Measurements from ENCODE around the gene KRTAP10-12. TPM values are rescaled to one million over a fixed set of nuclear protein-coding genes. Genes with fewer than 3 reads are reported as not detected.

Gene KRTAP10-12
- total and polyA plus RNA-seq, 4 donors: not detected

DNA sequence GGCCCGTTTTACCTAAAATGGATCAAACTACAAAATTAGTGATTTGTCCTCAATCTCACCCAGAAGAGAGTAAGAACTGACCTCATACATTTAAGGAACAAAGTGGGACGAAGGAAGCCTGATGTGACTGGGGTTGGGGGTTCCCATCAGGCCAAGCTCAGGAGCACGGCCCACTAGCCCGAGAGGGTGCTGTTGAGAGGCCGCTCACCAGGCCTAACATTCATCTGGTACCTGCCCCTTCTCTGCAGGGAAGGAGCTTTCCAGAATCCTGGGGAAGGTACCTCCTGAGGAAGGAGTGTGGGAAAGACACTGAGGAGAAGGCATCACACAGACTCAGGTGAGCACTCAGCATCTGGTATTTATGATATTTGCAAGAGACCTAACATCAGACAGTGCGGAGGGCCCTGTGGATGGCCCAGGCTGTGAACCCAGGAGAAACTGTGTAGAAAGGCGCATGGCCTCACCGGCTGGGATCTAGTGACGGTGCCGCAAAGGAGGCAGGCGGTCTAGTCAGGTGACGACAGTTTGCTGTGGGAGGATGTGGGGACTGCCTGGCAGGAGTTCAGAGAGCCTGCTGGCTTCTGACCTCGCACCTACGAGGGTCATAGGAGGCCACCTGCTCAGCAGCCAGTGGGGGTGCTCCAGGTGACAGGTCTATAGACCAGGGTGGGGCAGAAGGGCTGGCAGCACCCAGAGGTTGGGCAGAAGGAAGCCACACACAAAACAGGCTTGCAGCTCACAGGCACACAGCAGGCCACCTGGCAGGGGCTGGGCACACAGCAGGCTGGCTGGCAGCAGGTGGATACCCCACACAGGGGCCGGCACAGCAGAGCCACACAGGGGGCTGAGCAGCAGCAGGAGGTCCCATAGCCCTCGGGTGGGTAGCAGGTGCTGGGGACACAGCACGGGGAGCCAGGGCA lies 43.1 kb upstream of the KRTAP10-12 start:
- H3K9me3 ChIP-seq (ENCODE audit: control insufficient read depth in 4 of 4, insufficient read depth in 3 of 4, low read length in 3 of 4): peaks cover 0 to 10% (median 2%) of the 10 kb centered on the region in 4 donors

DNA sequence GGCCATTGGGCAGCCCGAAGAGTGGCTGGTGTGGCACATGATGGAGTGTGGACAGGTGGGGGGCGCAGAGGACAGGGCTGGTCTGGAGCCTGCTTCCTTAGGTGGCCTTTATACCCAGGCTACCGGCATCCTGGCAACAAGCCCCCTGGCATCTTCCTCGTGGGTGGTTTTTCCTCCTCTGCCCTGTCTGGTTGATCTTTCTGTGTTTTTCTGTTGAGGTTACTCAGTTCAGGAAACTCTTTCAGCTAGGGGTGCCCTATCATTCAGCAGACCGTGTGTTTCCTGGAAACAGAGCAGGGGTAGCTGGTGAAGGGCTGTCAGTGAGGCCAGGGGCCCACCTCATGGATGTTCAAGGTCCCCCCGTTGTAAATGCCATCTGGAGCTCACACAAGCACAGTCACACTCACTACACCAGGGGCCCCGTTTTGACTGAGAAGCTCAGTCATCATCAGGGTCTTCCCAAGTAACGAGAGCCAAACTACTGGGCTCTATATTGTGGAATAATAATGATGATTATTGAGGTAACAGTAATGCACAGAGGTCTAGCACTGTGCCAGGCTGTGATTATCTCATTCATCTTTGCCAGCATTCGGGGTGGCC lies 42.3 kb upstream of the KRTAP10-12 start, which contains the start of gene KRTAP12-4:
Gene KRTAP12-4, minus strand, starts transcription at position 84 of the 600 bp plus-strand sequence. Its CDS starts 45 bp downstream, at position 39.
- Histone ChIP-seq H3K27me3 (ENCODE audit: control insufficient read depth in 3 of 3, insufficient read depth in 3 of 3, low read length in 2 of 3) (no peaks in the 10 kb centered on the region), H3K9me3 (ENCODE audit: control insufficient read depth in 4 of 4, insufficient read depth in 3 of 4, low read length in 3 of 4) (peaks cover 0 to 12% (median 2%) of the 10 kb centered on the region in 4 donors), H3K4me1 (ENCODE audit: control insufficient read depth in 5 of 5, insufficient read depth in 5 of 5, low read length in 5 of 5) (peaks cover 0 to 1% (median 0%) of the 10 kb centered on the region in 5 donors), H3K36me3 (ENCODE audit: control insufficient read depth in 4 of 4, insufficient read depth in 4 of 4, low read length in 4 of 4) (no peaks in the 10 kb centered on the region), H3K4me3 (no peak within 1 kb of the TSS), H3K9ac (ENCODE audit: insufficient read depth in 1 of 2, low read length in 2 of 2) (no peak within 1 kb of the TSS), H3K27ac (ENCODE audit: low read depth in 1 of 2, low read length in 1 of 2) (no peak within 1 kb of the TSS)
- ATAC-seq (ENCODE audit: insufficient read depth, low FRiP score) (no peak), DNase-seq (no peak)
- TF ChIP-seq, protein P1, sequence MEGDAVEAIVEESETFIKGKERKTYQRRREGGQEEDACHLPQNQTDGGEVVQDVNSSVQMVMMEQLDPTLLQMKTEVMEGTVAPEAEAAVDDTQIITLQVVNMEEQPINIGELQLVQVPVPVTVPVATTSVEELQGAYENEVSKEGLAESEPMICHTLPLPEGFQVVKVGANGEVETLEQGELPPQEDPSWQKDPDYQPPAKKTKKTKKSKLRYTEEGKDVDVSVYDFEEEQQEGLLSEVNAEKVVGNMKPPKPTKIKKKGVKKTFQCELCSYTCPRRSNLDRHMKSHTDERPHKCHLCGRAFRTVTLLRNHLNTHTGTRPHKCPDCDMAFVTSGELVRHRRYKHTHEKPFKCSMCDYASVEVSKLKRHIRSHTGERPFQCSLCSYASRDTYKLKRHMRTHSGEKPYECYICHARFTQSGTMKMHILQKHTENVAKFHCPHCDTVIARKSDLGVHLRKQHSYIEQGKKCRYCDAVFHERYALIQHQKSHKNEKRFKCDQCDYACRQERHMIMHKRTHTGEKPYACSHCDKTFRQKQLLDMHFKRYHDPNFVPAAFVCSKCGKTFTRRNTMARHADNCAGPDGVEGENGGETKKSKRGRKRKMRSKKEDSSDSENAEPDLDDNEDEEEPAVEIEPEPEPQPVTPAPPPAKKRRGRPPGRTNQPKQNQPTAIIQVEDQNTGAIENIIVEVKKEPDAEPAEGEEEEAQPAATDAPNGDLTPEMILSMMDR (IDR thresholded peaks at IDR 0.05; ENCODE audit: control extremely low read depth, extremely low read depth): no peak
- 66 to 73% methylated on average over 9 of the region's 9 CpGs for WGBS, 2 donors

More for the DNA sequence above, 43.1 kb upstream of the KRTAP10-12 start:
- no peak for ATAC-seq (ENCODE audit: insufficient read depth, low FRiP score)
- no peak overlapping the region for H3K4me3 ChIP-seq
- H3K27me3 ChIP-seq (ENCODE audit: control insufficient read depth in 3 of 3, insufficient read depth in 3 of 3, low read length in 2 of 3): no peaks in the 10 kb centered on the region
- H3K36me3 ChIP-seq (ENCODE audit: control insufficient read depth in 4 of 4, insufficient read depth in 4 of 4, low read length in 4 of 4): no peaks in the 10 kb centered on the region
- TF ChIP-seq, protein P1 (IDR thresholded peaks at IDR 0.05; ENCODE audit: control extremely low read depth, extremely low read depth): no peak
- H3K4me1 ChIP-seq (ENCODE audit: control insufficient read depth in 5 of 5, insufficient read depth in 5 of 5, low read length in 5 of 5): peaks cover 0 to 1% (median 0%) of the 10 kb centered on the region in 5 donors
- no peak for DNase-seq
- H3K9ac ChIP-seq (ENCODE audit: insufficient read depth in 1 of 2, low read length in 2 of 2): no peak overlapping the region
- WGBS, 2 donors: 79 to 86% methylated on average over 17 of the region's 17 CpGs
- no peak overlapping the region for H3K27ac ChIP-seq (ENCODE audit: low read depth in 1 of 2, low read length in 1 of 2)

DNA sequence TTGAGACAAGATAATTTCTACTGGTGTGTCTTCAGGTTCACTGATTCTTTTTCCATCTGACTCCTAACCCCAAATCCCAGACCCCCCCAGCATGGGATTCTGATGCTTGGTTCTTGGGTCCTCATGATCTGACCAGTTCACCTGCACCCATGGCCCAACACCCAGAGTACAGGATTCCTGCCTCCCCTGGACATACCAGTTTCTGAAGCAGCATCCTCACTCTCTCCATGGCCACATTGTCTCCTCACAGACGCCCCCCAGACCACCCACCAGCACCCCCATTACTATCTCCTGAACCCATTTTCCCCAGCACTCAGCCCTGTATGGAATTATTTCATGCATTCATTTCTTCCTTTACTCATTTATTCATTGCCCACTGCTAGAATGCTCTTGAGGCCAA lies 40.1 kb upstream of the KRTAP10-12 start:
- no peak for DNase-seq
- WGBS, 2 donors: 67 to 80% methylated on average over 1 of the region's 1 CpG
- no peak for ATAC-seq (ENCODE audit: insufficient read depth, low FRiP score)

More for the DNA sequence above, 40.1 kb upstream of the KRTAP10-12 start:
- H3K9me3 ChIP-seq (ENCODE audit: control insufficient read depth in 4 of 4, insufficient read depth in 3 of 4, low read length in 3 of 4): peaks cover 0 to 12% (median 2%) of the 10 kb centered on the region in 4 donors
- TF ChIP-seq, protein P1 (IDR thresholded peaks at IDR 0.05; ENCODE audit: control extremely low read depth, extremely low read depth): no peak
- no peaks in the 10 kb centered on the region for H3K36me3 ChIP-seq (ENCODE audit: control insufficient read depth in 4 of 4, insufficient read depth in 4 of 4, low read length in 4 of 4)
- no peak overlapping the region for H3K9ac ChIP-seq (ENCODE audit: insufficient read depth in 1 of 2, low read length in 2 of 2)
- no peak overlapping the region for H3K4me3 ChIP-seq
- H3K27ac ChIP-seq (ENCODE audit: low read depth in 1 of 2, low read length in 1 of 2): no peak overlapping the region
- no peaks in the 10 kb centered on the region for H3K27me3 ChIP-seq (ENCODE audit: control insufficient read depth in 3 of 3, insufficient read depth in 3 of 3, low read length in 2 of 3)
- H3K4me1 ChIP-seq (ENCODE audit: control insufficient read depth in 5 of 5, insufficient read depth in 5 of 5, low read length in 5 of 5): peaks cover 0 to 1% (median 0%) of the 10 kb centered on the region in 5 donors

All from lung (tissue), 12 donors.